Epithelial cell of proximal tubule (primary cell): ENCODE measurements around the gene PPIL4. TPM values are rescaled to one million over a fixed set of nuclear protein-coding genes. Genes with fewer than 3 reads are reported as not detected.
A peak's percentile ranks its signal among the peaks of the same experiment; 100 is the strongest.

ENCODE experiments used
- DNase-seq: peaks from one replicate; pipeline ENCODE4 v3.0.0-alpha.2; 2011; ENCODE audit warnings: low read depth
- H3K4me3 ChIP-seq: 2 replicates; pipeline ENCODE4 v1.5.1; 2011; ENCODE audit warnings: low read depth, mild to moderate bottlenecking, low read length
- total RNA-seq: library from RNA; depleted of rRNA; stranded (reverse); fragments of >200 nt; gene quantifications from 2 replicates; pipeline ENCODE4 v1.2.3, GENCODE V29; 2015
- TF ChIP-seq, protein P1 (sequence below): conservative IDR thresholded peaks from 2 replicates; pipeline ENCODE4 v1.5.1; 2012; ENCODE audit warnings: low read depth, mild to moderate bottlenecking, low read length

The PPIL4 gene
- total RNA-seq, 1 donor from 2014 or later, result 33.0 TPM

DNA sequence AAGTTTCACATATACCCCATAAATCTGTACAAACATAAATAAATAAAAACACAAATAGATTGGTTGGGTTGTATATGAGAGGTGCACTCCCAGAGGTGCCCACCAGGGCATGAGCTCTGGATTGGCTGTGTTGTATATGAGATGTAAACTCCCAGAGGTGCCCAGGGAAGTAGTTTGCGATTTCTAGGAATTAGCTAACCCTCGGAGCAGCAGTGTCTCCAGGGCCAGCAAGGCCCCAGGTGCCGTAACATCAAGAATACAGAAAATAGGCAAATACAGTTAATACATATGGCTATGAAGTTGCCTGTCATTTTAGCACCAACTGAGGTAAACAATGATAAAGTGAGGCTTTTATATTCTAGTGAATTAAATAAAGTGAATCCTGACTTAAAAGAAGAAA is 14.9 kb upstream of the PPIL4 start:
- DNase-seq, result no peak

DNA sequence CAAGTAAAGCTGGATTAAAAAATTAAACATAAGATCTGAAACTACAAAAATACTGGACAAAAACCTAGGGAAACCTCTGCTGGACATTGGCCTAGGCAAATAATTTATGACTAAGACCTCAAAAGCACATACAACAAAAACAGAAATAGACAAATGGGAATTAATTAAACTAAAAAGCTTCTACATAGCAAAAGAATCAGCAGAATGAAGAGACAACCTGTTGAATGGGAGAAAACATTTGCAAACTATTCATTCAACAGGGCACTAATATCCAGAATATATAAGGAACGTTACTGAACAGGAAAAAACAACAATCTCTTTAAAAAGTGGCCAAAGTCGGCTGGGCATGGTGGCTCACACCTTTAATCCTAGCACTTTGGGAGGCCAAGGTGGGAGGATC is 13.5 kb upstream of the PPIL4 start:
- DNase-seq, result no peak
- H3K4me3 ChIP-seq, result no peak overlapping the region
- TF ChIP-seq, protein P1, sequence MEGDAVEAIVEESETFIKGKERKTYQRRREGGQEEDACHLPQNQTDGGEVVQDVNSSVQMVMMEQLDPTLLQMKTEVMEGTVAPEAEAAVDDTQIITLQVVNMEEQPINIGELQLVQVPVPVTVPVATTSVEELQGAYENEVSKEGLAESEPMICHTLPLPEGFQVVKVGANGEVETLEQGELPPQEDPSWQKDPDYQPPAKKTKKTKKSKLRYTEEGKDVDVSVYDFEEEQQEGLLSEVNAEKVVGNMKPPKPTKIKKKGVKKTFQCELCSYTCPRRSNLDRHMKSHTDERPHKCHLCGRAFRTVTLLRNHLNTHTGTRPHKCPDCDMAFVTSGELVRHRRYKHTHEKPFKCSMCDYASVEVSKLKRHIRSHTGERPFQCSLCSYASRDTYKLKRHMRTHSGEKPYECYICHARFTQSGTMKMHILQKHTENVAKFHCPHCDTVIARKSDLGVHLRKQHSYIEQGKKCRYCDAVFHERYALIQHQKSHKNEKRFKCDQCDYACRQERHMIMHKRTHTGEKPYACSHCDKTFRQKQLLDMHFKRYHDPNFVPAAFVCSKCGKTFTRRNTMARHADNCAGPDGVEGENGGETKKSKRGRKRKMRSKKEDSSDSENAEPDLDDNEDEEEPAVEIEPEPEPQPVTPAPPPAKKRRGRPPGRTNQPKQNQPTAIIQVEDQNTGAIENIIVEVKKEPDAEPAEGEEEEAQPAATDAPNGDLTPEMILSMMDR, result no peak

More for the DNA sequence above, 14.9 kb upstream of the PPIL4 start:
- no peak overlapping the region for H3K4me3 ChIP-seq
- TF ChIP-seq, protein P1, result peak; percentile 61

DNA sequence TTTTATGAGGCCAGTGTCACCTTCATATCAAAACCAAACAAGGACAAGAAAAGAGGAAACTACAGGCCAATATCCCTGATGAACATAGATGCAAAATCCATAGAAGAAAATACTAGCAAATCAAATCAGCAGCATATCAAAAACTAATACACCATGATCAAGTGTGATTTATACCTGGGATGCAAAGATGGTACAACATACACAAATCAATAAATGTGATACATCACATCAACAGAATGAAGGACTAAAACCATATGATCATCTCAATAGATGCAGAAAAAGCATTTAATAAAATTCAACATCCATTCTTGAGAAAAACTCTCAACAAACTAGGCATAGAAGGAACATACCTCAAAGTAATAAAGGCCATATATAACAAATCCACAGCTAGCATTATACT is 12.2 kb upstream of the PPIL4 start:
- no peak overlapping the region for H3K4me3 ChIP-seq
- TF ChIP-seq, protein P1, result no peak
- no peak for DNase-seq

DNA sequence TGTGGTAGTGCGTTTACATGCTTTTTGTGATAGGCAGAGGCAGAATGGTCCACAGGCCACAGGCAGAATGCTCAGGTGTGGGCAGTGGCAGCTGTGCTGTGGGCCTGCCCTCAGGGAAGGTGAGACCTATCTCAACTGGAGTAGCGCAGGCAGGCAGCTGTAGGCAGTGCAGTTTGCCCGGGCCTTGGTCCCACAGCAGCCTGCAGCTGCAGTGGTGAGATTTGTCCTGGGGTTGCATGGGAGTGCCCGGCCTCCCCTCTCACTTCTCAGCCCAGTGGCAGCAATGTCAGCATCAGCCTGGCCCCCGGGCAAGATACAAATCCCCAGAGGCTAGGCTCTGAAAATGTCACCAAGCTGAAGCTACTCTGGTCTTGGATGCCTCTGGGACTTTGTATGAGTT is 6.1 kb upstream of the PPIL4 start:
- TF ChIP-seq, protein P1, result no peak
- H3K4me3 ChIP-seq, result no peak overlapping the region
- DNase-seq, result no peak

DNA sequence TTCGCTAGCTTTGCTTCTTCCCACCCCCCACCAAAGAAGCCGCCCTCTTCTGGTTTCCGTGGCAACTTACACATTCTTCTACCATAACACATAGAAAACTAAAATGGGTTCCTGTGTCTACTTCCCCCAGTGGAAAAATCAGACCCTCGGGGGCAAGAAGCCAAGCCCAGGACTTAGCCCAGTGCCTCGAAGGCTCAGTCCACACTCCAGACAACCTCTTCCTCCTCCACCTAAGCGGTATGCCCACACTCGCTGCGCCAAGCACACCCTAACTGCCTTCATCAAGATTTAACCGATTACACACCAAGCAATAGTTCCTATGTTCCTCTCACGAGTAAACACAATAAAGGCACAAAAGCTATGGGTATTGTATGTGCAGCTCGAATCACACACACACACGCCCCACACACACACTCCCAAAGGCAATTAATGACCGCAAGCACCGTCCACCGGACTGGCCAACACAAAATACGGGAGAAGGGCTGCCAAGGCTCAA is 537 bp downstream of the PPIL4 start:
- TF ChIP-seq, protein P1, result no peak
- peak; percentile 18 for DNase-seq
- H3K4me3 ChIP-seq, result peak overlapping the region; percentile 86

DNA sequence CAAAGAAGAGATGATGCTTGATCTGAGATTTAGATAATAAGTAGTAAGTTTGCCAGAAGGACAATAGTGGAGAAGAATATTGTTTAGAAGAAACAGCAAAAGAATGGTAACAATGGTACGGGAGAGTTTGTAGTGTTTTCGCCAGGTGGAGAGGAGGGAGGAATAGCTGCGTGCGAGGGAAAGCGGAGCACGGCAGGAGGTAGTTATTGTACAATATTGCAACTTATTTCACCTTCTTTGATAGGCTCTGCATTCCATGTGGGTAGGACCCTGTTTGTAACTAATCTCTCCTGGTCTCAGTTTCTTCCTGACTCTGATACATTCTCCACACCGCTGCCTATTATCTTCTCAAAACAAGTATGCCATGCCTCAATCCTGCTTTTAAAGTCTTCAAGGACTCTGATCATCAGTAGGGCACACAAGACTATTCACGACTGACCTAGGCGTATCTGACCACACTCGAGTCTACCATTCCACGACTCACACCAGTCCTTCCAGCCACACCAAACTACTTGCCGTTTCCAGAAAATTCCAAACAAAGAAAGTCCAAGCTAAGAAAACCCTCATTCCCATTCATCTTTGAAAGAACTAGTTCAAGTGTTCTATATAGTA is 1.1 kb downstream of the PPIL4 start:
- TF ChIP-seq, protein P1, result no peak
- DNase-seq, result no peak
- peak overlapping the region; percentile 86 for H3K4me3 ChIP-seq

DNA sequence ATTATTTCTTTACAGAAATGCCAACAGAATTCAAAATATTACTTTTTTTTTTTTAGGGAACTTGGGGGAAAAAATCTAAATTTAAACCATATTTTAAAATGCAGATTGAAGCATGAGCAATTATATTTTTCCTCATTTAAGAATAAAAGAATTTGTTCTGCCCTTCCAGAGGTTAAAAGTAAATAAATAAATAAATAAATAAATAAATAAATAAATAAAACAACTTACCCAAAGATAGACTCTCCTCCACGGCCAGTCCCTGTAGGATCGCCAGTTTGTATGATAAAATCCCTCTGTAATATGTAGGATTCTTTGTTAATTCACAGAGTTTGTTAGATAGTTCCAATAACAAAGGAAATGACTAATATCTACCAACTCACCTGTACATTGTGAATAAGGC is 4.7 kb downstream of the PPIL4 start:
- TF ChIP-seq, protein P1, result no peak
- no peak overlapping the region for H3K4me3 ChIP-seq
- no peak for DNase-seq
